ENCODE data around the gene SLC16A9. TPM values are rescaled to one million over a fixed set of nuclear protein-coding genes. Genes with fewer than 3 reads are reported as not detected.

Gene SLC16A9, protein sequence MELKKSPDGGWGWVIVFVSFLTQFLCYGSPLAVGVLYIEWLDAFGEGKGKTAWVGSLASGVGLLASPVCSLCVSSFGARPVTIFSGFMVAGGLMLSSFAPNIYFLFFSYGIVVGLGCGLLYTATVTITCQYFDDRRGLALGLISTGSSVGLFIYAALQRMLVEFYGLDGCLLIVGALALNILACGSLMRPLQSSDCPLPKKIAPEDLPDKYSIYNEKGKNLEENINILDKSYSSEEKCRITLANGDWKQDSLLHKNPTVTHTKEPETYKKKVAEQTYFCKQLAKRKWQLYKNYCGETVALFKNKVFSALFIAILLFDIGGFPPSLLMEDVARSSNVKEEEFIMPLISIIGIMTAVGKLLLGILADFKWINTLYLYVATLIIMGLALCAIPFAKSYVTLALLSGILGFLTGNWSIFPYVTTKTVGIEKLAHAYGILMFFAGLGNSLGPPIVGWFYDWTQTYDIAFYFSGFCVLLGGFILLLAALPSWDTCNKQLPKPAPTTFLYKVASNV
- total RNA-seq: 1 to 10 TPM; 1.2 to 1.3 TPM

DNA sequence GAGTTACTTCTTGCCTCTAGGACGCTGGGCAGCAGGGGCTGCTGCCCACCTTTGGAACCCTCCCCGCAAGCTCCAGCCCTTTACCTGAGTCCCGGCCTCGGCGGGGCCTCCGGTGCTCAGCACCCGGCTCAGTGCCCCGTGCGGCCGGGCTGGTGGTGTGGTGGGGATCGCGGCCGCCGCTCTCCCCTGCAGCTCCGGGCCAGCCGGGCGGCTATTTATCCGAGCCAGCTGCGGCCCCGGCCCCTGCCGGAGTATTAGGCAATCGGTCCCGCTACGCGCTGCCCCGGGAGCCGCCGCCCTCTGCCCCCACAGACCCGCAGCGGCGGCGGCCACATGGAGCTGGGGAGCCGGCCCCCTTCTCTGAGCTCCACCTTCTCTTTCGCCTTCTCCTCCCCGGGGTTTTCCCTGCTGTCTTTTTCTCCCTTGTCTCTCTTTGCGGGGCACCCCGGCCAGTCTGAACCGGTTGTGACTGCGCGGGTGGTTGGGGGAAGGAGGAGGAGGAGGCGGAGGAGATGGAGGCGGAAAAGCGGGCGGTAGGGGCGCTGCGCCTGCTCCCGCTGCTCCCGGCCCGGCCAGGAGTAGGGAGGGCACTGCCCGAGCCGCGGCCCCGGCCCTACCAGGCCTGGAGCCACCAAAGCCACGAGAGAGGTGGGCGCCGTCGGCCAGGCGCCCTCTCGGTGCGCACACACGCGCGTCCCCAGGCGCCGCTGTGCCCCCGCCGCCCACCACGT lies at the start of gene SLC16A9:
Gene SLC16A9 (minus strand): TSS at position 456 of the 731 bp plus-strand sequence. CDS start 25,559 bp downstream, outside the sequence.
- ATAC-seq: peak; percentile 93
- Mint-ChIP-seq H3K9me3 (no peaks in the 10 kb centered on the region), H3K4me3 (peak within 1 kb of the TSS; percentile 73), H3K27me3 (peaks cover 67% of the 10 kb centered on the region), H3K27ac (no peak within 1 kb of the TSS), H3K4me1 (ENCODE audit: low read depth) (peaks cover 4% of the 10 kb centered on the region), H3K36me3 (ENCODE audit: low read depth) (no peaks in the 10 kb centered on the region)
- DNase-seq: peak; percentile 81
- CTCF ChIA-PET: interaction anchor here (1.2 to 1.7 kb wide), 3 partner anchors 29 to 390 kb away, joined by 3 read pairs; no protein-coding TSS in a partner anchor
- intact Hi-C loops (cut with micrococcal nuclease): no loop called here
- TF ChIP-seq, protein P1, sequence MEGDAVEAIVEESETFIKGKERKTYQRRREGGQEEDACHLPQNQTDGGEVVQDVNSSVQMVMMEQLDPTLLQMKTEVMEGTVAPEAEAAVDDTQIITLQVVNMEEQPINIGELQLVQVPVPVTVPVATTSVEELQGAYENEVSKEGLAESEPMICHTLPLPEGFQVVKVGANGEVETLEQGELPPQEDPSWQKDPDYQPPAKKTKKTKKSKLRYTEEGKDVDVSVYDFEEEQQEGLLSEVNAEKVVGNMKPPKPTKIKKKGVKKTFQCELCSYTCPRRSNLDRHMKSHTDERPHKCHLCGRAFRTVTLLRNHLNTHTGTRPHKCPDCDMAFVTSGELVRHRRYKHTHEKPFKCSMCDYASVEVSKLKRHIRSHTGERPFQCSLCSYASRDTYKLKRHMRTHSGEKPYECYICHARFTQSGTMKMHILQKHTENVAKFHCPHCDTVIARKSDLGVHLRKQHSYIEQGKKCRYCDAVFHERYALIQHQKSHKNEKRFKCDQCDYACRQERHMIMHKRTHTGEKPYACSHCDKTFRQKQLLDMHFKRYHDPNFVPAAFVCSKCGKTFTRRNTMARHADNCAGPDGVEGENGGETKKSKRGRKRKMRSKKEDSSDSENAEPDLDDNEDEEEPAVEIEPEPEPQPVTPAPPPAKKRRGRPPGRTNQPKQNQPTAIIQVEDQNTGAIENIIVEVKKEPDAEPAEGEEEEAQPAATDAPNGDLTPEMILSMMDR (IDR thresholded peaks at IDR 0.05): no peak
- POLR2A ChIA-PET: interaction anchor here (1.1 to 1.6 kb wide), 2 partner anchors 16 to 196 kb away, joined by 3 to 4 read pairs; no protein-coding TSS in a partner anchor

DNA sequence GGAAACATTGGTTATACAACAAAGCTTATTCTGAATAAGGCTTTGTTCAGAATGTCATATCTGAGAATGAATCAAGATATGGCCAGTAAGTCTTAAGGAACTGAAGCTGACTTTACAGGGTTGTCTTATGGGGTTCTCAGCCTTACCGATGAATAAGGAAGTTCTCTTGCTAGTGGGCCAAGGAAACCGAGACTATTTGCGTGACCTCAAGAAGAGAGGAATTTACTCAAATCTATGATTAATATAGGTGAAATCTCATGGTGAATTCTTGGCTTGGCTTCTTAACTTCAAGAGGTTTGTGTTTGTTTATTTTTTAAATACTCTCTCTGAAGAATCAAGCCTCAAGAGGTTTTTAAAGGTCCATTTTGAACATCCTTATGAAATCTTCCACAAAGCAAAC lies 48.3 kb upstream of the SLC16A9 start:
- no peak for ATAC-seq
- no peaks in the 10 kb centered on the region for H3K36me3 Mint-ChIP-seq (ENCODE audit: low read depth)
- H3K27me3 Mint-ChIP-seq: no peaks in the 10 kb centered on the region
- CTCF ChIA-PET: interaction anchor here (1.2 kb wide), 1 partner anchor 10 kb away, joined by 3 read pairs; no protein-coding TSS in a partner anchor
- no peaks in the 10 kb centered on the region for H3K4me1 Mint-ChIP-seq (ENCODE audit: low read depth)
- intact Hi-C loops (cut with micrococcal nuclease): no loop called here
- POLR2A ChIA-PET: no interaction called here
- no peak overlapping the region for H3K4me3 Mint-ChIP-seq
- H3K27ac Mint-ChIP-seq: no peak overlapping the region
- peaks cover 6% of the 10 kb centered on the region for H3K9me3 Mint-ChIP-seq
- DNase-seq: no peak
- TF ChIP-seq, protein P1 (IDR thresholded peaks at IDR 0.05): no peak

DNA sequence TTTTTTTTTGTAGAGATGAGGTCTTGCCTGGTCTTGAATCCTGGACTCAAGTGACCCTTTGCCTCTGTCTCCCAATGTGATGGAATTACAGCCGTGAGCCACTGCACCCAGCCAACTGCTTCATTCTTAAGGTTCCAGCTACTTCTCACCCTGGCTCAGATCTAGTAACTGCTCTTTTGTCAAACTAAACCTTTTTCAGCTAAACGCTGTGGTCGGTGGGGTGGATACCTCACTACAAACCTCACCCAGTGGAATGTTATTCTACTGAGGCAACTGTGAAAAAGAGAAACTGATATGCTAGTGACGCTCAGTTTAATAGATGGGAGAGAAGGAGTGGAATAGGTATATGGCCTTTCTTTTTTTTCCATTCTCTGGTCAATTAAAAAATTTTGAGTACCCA lies 45.3 kb upstream of the SLC16A9 start:
- intact Hi-C loops (cut with micrococcal nuclease): no loop called here
- ChIA-PET CTCF (no interaction called here), POLR2A (no interaction called here)
- no peak overlapping the region for H3K27ac Mint-ChIP-seq
- no peaks in the 10 kb centered on the region for H3K36me3 Mint-ChIP-seq (ENCODE audit: low read depth)
- peaks cover 10% of the 10 kb centered on the region for H3K27me3 Mint-ChIP-seq
- no peak for ATAC-seq
- no peak for DNase-seq
- no peak overlapping the region for H3K4me3 Mint-ChIP-seq
- H3K4me1 Mint-ChIP-seq (ENCODE audit: low read depth): no peaks in the 10 kb centered on the region
- TF ChIP-seq, protein P1 (IDR thresholded peaks at IDR 0.05): no peak
- H3K9me3 Mint-ChIP-seq: no peaks in the 10 kb centered on the region

DNA sequence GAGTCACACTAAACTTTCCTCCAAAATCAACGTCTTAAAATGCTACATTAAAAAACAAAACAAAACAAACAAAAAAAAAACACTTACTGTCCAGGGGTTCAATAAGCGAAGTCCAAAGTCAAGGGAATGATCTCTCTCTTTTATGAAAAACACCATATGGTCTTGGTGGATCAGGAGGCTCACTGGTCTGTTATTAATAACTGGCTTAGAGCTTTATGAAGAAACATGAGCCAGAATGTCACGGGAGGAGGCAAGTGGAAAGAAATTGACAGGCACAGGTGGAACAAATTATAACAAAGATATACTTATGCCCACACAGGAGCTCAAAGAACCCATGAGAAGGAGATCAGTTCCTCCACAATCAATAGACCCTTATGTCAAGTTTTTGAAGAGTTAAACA lies 43.6 kb upstream of the SLC16A9 start, which contains the start of gene MRLN:
Gene MRLN (minus strand): TSS at position 189 of the 400 bp plus-strand sequence.
- no peak for ATAC-seq
- Mint-ChIP-seq H3K36me3 (ENCODE audit: low read depth) (no peaks in the 10 kb centered on the region), H3K4me3 (no peak within 1 kb of the TSS), H3K9me3 (no peaks in the 10 kb centered on the region), H3K4me1 (ENCODE audit: low read depth) (no peaks in the 10 kb centered on the region), H3K27ac (no peak within 1 kb of the TSS), H3K27me3 (peaks cover 13% of the 10 kb centered on the region)
- TF ChIP-seq, protein P1 (IDR thresholded peaks at IDR 0.05): no peak
- ChIA-PET CTCF (no interaction called here), POLR2A (no interaction called here)
- intact Hi-C loops (cut with micrococcal nuclease): no loop called here
- no peak for DNase-seq

Data from activated CD8-positive, alpha-beta T cell treated with anti-CD3 and anti-CD28 coated beads for 36 hours (primary cell).